ENCODE results near the gene NFIC.
"Not testable (repeated sequence)": the region's sequence is repeated elsewhere in the genome, so short reads cannot be mapped to it uniquely, and the experiment has no call there.

DNA sequence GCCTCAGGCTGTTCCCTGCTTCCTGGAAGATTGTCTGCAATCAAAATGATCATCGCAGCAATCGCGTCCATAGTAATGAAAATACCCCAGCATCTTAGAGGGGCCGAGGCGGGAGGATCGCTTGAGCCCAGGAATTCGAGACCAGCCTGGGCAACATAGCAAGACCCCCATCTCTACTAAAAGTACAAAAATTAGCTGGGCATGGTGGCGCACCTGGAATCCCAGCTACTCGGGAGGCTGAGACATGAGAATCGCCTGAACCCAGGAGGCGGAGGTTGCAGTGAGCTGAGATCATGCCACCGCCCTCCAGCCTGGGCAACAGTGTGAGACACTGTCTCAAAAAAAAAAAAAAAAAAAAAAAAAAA lies 9.7 kb downstream of the NFIC start:
- TF ChIP-seq YY1 (IDR thresholded peaks at IDR 0.05; ENCODE audit: insufficient read depth, insufficient read length); ZNF274 (IDR thresholded peaks at IDR 0.05; ENCODE audit: low read depth, low read length); SUZ12 (IDR thresholded peaks at IDR 0.05; ENCODE audit: extremely low read depth, insufficient read depth, insufficient read length): not testable (repeated sequence)
